NCI-H82 treated with DMSO at 0.1 percent for 48 hours (cell line): ENCODE data around the gene TMEM219.
"Not testable (repeated sequence)": the region's sequence is repeated elsewhere in the genome, so short reads cannot be mapped to it uniquely, and the experiment has no call there.

Experiments
- DNase-seq: peaks from one replicate; lab custom pipeline; 2025; ENCODE audit not compliant: unreplicated experiment; lab: John Stamatoyannopoulos, UW

TMEM219 gene

GRCh38 chr16:29950806-29951461, 10.9 kb upstream of the TMEM219 start:
- DNase-seq = no peak

- DNase-seq = no peak
Measured at GRCh38 chr16:29951625-29952365, 10.1 kb upstream of the TMEM219 start.

GRCh38 chr16:29958756-29959155, 3.1 kb upstream of the TMEM219 start:
- DNase-seq = no peak

- peak; percentile 20 for DNase-seq
Measured at GRCh38 chr16:29959293-29959692, 2.6 kb upstream of the TMEM219 start.

GRCh38 chr16:29959821-29960220, 2.1 kb upstream of the TMEM219 start:
- DNase-seq = not testable (repeated sequence)

GRCh38 chr16:29961127-29961478, 776 bp upstream of the TMEM219 start:
- DNase-seq = peak; percentile 95

GRCh38 chr16:29962344-29962994, 590 bp downstream of the TMEM219 start:
- no peak for DNase-seq

GRCh38 chr16:29963021-29963743, 1.3 kb downstream of the TMEM219 start:
- no peak for DNase-seq

- no peak for DNase-seq
Measured at GRCh38 chr16:29968205-29968604, 6.3 kb downstream of the TMEM219 start.

- no peak for DNase-seq
Measured at GRCh38 chr16:29971304-29971703, 9.4 kb downstream of the TMEM219 start.

- no peak for DNase-seq
Measured at GRCh38 chr16:29972500-29972899, 10.6 kb downstream of the TMEM219 start.

GRCh38 chr16:29972992-29973383, 11.1 kb downstream of the TMEM219 start:
- no peak for DNase-seq

GRCh38 chr16:29973384-29974246, 11.7 kb downstream of the TMEM219 start, which contains the start of gene TAOK2:
TAOK2 (plus strand) TSS chr16:29973868; CDS start chr16:29977773, 3,905 bp downstream.
- DNase-seq = peak; percentile 92

- no peak for DNase-seq
Measured at GRCh38 chr16:29974291-29975133, 12.6 kb downstream of the TMEM219 start.

GRCh38 chr16:29975134-29975538, 13.3 kb downstream of the TMEM219 start:
- DNase-seq = no peak

GRCh38 chr16:29975811-29976511, 14.1 kb downstream of the TMEM219 start:
- no peak for DNase-seq

GRCh38 chr16:29977063-29977825, 15.4 kb downstream of the TMEM219 start:
- no peak for DNase-seq

GRCh38 chr16:29978081-29978480, 16.2 kb downstream of the TMEM219 start:
- no peak for DNase-seq
